Liver (tissue), 9 donors: Measurements from ENCODE around the gene KDM6A. TPM values are rescaled to one million over a fixed set of nuclear protein-coding genes. Genes with fewer than 3 reads are reported as not detected.

Experiments
- DNase-seq: peaks from one replicate; pipeline ENCODE4 v3.0.0-alpha.2; 2017; ENCODE audit warnings: low spot score
- H3K27ac ChIP-seq, 2 donors: one replicate each; pipeline ENCODE4 v1.7.0; 2013; ENCODE audit warnings: inconsistent platforms in 2 of 2, low read length in 2 of 2, control low read depth in 1 of 2, low read depth in 1 of 2, mild to moderate bottlenecking in 1 of 2
- H3K27me3 ChIP-seq, 4 donors: one replicate each; pipeline versions ENCODE4 v1.6.1 to v1.7.0; 2013; ENCODE audit warnings: low read length in 3 of 4, inconsistent platforms in 1 of 4, mild to moderate bottlenecking in 1 of 4, moderate library complexity in 1 of 4; ENCODE audit not compliant: control insufficient read depth in 4 of 4, insufficient read depth in 4 of 4
- H3K36me3 ChIP-seq, 4 donors: one replicate each; pipeline versions ENCODE4 v1.6.1 to v1.7.0; 2013; ENCODE audit warnings: low read length in 3 of 4, mild to moderate bottlenecking in 3 of 4, low read depth in 1 of 4, moderate library complexity in 1 of 4; ENCODE audit not compliant: control insufficient read depth in 4 of 4, insufficient read depth in 3 of 4
- H3K4me1 ChIP-seq, 4 donors: one replicate each; pipeline versions ENCODE4 v1.6.1 to v1.7.0; 2013; ENCODE audit warnings: low read length in 3 of 4, mild to moderate bottlenecking in 3 of 4, moderate library complexity in 1 of 4; ENCODE audit not compliant: control insufficient read depth in 4 of 4, insufficient read depth in 4 of 4
- H3K4me3 ChIP-seq, 3 donors: one replicate each; pipeline versions ENCODE4 v1.6.1 to v1.7.0; 2013; ENCODE audit warnings: low read length in 3 of 3, control low read depth in 1 of 3, low read depth in 1 of 3, mild to moderate bottlenecking in 1 of 3
- H3K9ac ChIP-seq, 2 donors: one replicate each; pipeline ENCODE4 v1.7.0; 2013; ENCODE audit warnings: low read length in 2 of 2, mild to moderate bottlenecking in 2 of 2, moderate library complexity in 2 of 2, control low read depth in 1 of 2, low read depth in 1 of 2
- H3K9me3 ChIP-seq, 4 donors: one replicate each; pipeline versions ENCODE4 v1.6.1 to v1.7.0; 2013; ENCODE audit warnings: low read length in 3 of 4; ENCODE audit not compliant: control insufficient read depth in 4 of 4
- CTCF ChIP-seq: fragments of 150-350 bp; IDR thresholded peaks from 2 replicates; pipeline ENCODE4 v1.5.1; 2017; ENCODE audit warnings: improper control_type of control experiment, low read depth, low read length; ENCODE audit not compliant: missing input control
- EGR1 ChIP-seq, 2 donors: IDR thresholded peaks; 2 replicates each; pipeline ENCODE4 v1.6.1; 2016 to 2018; ENCODE audit warnings: antibody characterized with exemption in 2 of 2, low read depth in 2 of 2
- FOXA1 ChIP-seq: IDR thresholded peaks from 2 replicates; pipeline ENCODE4 v1.6.1; 2016; ENCODE audit warnings: antibody characterized with exemption
- FOXA2 ChIP-seq: IDR thresholded peaks from 2 replicates; pipeline ENCODE4 v1.6.1; 2016; ENCODE audit warnings: antibody characterized with exemption
- GABPA ChIP-seq, 2 donors: IDR thresholded peaks in 1 of 2; conservative IDR thresholded peaks in 1 of 2; 2 replicates each; pipeline ENCODE4 v1.6.1; 2016; ENCODE audit warnings: antibody characterized with exemption in 2 of 2, mild to moderate bottlenecking in 1 of 2, moderate library complexity in 1 of 2
- HNF4A ChIP-seq, 2 donors: conservative IDR thresholded peaks; 2 replicates each; pipeline ENCODE4 v1.6.1; 2016; ENCODE audit warnings: antibody characterized with exemption in 2 of 2, mild to moderate bottlenecking in 2 of 2
- HNF4G ChIP-seq: IDR thresholded peaks from 2 replicates; pipeline ENCODE4 v1.6.1; 2016; ENCODE audit warnings: antibody characterized with exemption
- JUND ChIP-seq, 2 donors: IDR thresholded peaks; 2 replicates each; pipeline ENCODE4 v1.6.1; 2016; ENCODE audit warnings: antibody characterized with exemption in 2 of 2
- MAX ChIP-seq: IDR thresholded peaks from 2 replicates; pipeline ENCODE4 v1.6.1; 2016; ENCODE audit warnings: antibody characterized with exemption
- NR2F2 ChIP-seq: IDR thresholded peaks from 2 replicates; pipeline ENCODE4 v1.6.1; 2016; ENCODE audit warnings: antibody characterized with exemption
- RAD21 ChIP-seq, 2 donors: IDR thresholded peaks; 2 replicates each; pipeline ENCODE4 v1.6.1; 2016; ENCODE audit warnings: antibody characterized with exemption in 2 of 2, mild to moderate bottlenecking in 2 of 2
- REST ChIP-seq: IDR thresholded peaks from 2 replicates; pipeline ENCODE4 v1.6.1; 2016; ENCODE audit warnings: antibody characterized with exemption, mild to moderate bottlenecking
- RXRA ChIP-seq, 2 donors: IDR thresholded peaks; 2 replicates each; pipeline ENCODE4 v1.6.1; 2017 to 2018; ENCODE audit warnings: antibody characterized with exemption in 2 of 2, mild to moderate bottlenecking in 1 of 2
- SP1 ChIP-seq: IDR thresholded peaks from 2 replicates; pipeline ENCODE4 v1.6.1; 2018; ENCODE audit warnings: antibody characterized with exemption, mild to moderate bottlenecking
- TAF1 ChIP-seq: conservative IDR thresholded peaks from 2 replicates; pipeline ENCODE4 v1.6.1; 2016; ENCODE audit warnings: antibody characterized with exemption, mild to moderate bottlenecking
- YY1 ChIP-seq: IDR thresholded peaks from 2 replicates; pipeline ENCODE4 v1.6.1; 2016; ENCODE audit warnings: antibody characterized with exemption, mild to moderate bottlenecking
- ZBTB33 ChIP-seq: IDR thresholded peaks from 2 replicates; pipeline ENCODE4 v1.6.1; 2016; ENCODE audit warnings: antibody characterized with exemption
- WGBS: extraction: QIAGEN DNeasy Blood & Tissue Kit; methylation state at CpG from one replicate; pipeline ENCODE4 v1.1.7; 2013; 5-methylcytosine and 5-hydroxymethylcytosine counted together
- polyA plus RNA-seq, 2 donors: library from polyadenylated mRNA; stranded (reverse) in 1 of 2; unstranded in 1 of 2; fragments of 200-250 nt in 1 of 2; fragments of >200 nt in 1 of 2; fragmentation: Nextera tagmentation in 1 of 2; extraction: Ambion mirVana in 1 of 2; gene quantifications; one replicate each; pipeline versions ENCODE4 v1.2.1 to v1.2.3, GENCODE V29; 2013 to 2015
- total RNA-seq, 2 donors: library from RNA; depleted of rRNA; stranded (reverse); fragments of >200 nt; gene quantifications; one replicate each; pipeline ENCODE4 v1.2.3, GENCODE V29; 2014
- TF ChIP-seq, protein P1 (sequence below): IDR thresholded peaks from 2 replicates; pipeline ENCODE4 v1.6.1; 2016; ENCODE audit warnings: antibody characterized with exemption
- donor health status: healthy.
- donor health status: healthy.
- donor health status: healthy.
- donor health status: healthy.
- donor health status: healthy.

KDM6A gene
- total and polyA plus RNA-seq, 4 donors, result 5.3 to 30.2 (median 18.2) TPM

DNA sequence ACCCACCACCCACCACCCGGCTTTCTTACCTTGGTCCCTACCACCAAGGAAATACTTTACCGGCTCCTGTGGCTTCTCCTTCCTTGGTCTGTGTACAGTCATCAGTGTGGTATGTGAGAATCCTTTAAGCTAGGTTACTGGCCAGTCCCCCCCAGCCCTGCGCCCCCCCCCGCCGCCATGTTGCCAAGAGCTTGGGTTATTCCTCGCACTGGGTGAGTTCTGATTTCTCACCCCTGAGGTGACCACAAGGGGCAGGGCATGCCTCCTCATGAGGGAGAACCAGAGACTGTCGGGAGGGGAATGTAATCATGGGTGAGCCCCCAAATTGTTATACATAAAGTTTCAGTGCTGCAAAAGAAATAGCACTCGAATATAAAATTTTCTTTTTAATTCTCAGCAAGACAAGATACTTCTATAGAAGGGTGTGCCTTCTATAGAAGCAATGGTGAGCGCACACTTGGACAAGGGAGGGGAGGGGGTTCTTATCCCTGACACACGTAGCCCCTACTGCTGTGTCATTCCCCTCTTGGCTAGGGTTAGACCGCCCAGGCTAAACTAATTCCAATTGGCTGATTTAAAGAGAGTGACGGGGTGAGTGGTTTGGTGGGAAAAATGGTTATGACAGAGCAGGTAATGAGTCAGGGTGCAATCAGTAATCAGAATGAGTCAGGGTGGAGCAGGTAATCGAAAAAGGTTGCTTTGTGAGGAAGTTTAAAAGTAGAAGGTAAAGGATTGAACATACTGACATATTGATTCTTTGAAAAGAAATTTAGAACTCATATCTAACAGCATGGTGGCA lies 133.2 kb downstream of the KDM6A start (continued):
- TF ChIP-seq RXRA (IDR thresholded peaks at IDR 0.05), result no peak

DNA sequence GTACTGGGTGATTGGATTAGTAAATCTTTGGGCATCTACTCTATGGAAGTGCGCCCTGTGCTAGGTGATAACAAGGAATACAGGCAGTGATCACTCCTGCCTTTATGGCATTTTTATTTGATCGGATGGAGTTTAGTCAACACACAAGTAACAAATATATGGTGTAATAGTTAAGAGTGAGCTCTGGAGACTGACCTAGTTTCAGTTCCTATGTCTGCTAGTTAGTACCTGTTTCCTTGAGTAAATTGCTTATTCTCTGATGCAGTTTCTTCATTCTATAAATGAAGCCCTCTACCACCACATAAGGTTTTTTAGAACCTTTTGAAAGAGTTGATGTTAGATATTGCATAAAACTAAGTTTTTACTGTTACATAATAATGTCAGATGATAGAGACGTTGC lies 134.6 kb downstream of the KDM6A start:
- Histone ChIP-seq H3K36me3 (no peaks in the 10 kb centered on the region), H3K4me1 (peaks cover 0 to 23% (median 10%) of the 10 kb centered on the region in 4 donors), H3K27me3 (no peaks in the 10 kb centered on the region), H3K9me3 (no peaks in the 10 kb centered on the region), H3K27ac (no peak overlapping the region), H3K9ac (no peak overlapping the region), H3K4me3 (no peak overlapping the region)
- no peak for TF ChIP-seq RAD21 (IDR thresholded peaks at IDR 0.05)
- TF ChIP-seq REST, result no peak
- TF ChIP-seq SP1, result no peak
- no peak for TF ChIP-seq YY1
- no peak for TF ChIP-seq JUND (IDR thresholded peaks at IDR 0.05)
- TF ChIP-seq FOXA1, result no peak
- no peak for TF ChIP-seq EGR1 (IDR thresholded peaks at IDR 0.05; ENCODE audit: low read depth in 2 of 2)
- TF ChIP-seq, protein P1, sequence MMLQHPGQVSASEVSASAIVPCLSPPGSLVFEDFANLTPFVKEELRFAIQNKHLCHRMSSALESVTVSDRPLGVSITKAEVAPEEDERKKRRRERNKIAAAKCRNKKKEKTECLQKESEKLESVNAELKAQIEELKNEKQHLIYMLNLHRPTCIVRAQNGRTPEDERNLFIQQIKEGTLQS, result no peak
- TF ChIP-seq MAX, result no peak
- no peak for TF ChIP-seq GABPA (IDR thresholded peaks at IDR 0.05 in 1 of 2, conservative IDR thresholded peaks at IDR 0.05 in 1 of 2)
- no peak for TF ChIP-seq HNF4G
- no peak for TF ChIP-seq HNF4A (conservative IDR thresholded peaks at IDR 0.05)
- TF ChIP-seq CTCF, result no peak
- no peak for TF ChIP-seq RXRA (IDR thresholded peaks at IDR 0.05)
- no peak for TF ChIP-seq ZBTB33
- no peak for TF ChIP-seq TAF1
- no peak for TF ChIP-seq FOXA2
- no peak for TF ChIP-seq NR2F2
- DNase-seq, result no peak
- WGBS, result 52% methylated on average over 3 of the region's 3 CpGs
